NCI-H2107 (cell line): ENCODE results near the gene UBE2L3.
"Not testable (repeated sequence)": the region's sequence is repeated elsewhere in the genome, so short reads cannot be mapped to it uniquely, and the experiment has no call there.

Experiments
- DNase-seq: peaks from one replicate; lab custom pipeline; 2025; lab: John Stamatoyannopoulos, UW

UBE2L3 gene

DNA sequence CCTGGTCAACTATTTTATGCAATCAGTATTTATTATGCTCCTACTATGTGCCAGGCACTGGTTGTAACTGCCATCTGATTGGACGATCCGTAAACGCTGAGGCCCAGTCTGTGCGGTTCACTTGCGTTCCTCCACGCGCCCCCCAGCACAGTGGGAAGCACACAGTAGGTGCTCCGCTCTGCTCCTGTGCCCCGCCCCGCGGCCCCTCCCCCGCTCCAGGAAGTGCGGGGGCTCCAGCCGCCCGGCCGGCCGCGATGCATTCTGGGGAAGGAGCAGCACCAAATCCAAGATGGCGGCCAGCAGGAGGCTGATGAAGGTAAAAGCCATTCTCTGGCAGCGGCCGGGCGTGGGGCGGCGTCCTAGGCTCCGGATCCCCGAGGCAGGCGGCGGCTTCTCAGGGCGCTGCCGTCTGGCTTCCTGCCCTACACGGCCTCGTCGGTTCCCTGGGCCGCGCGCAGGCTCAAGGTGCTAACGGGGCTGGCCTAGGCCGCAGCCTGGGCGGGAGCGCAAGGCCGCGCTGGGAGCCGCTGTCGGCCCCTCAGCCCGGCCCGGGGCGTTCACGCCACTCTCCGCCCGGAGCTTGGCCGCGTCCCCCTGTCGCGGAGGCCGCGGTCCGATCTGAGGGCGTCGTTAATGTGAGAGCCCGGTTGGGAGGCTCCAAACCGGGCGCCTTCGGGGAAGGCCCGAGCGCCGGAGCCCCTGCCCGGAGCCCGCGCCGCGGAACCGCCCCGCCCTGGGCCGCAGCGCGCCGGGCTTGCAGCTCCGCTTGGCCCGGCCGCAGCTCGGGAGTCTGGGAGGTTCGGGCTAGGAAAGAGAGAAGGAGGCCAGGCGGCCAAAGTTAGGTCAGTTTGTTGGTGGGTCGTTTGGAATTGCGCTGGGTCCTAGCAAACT, at the start of gene UBE2L3:
Gene UBE2L3, plus strand, starts transcription at position 259 of the 891 bp plus-strand sequence. Its CDS starts 31 bp downstream, at position 290.
- peak; percentile 39 for DNase-seq

DNA sequence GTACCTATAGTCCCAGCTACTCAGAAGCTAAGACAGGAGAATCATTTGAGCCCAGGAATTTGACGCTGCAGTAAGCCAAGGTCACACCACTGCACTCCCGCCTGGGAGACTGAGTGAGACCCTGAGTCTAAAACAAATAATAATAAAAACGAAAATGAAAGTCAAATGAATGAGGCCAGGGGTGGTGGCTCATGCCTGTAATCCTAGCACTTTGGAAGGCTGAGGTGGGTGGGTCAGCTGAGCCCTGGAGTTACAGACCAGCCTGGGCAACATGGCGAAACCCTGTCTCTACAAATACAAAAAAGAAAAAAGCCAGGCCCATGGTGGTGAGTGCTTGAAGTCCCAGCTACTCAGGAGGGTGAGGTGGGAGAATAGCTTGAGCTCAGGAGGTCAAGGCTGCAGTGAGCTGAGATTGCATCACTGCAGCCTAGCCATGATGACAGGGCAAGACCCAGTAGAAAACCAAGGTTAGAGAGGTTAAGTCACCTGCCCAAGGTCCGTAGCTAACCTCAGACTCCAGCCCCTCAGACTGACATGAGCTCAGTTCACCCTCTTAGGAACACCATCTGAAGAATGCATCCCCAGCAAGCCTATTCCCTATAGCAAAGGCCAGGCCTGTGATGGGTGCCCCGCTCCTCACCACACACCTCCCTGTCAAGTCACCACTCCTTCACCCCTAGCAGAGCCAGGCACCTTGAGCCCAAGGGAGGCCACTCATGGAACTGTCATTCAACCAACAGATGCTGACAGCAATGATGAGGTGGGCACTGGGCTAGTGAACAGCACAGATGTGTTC, 40.6 kb upstream of the UBE2L3 start:
- not testable (repeated sequence) for DNase-seq

DNA sequence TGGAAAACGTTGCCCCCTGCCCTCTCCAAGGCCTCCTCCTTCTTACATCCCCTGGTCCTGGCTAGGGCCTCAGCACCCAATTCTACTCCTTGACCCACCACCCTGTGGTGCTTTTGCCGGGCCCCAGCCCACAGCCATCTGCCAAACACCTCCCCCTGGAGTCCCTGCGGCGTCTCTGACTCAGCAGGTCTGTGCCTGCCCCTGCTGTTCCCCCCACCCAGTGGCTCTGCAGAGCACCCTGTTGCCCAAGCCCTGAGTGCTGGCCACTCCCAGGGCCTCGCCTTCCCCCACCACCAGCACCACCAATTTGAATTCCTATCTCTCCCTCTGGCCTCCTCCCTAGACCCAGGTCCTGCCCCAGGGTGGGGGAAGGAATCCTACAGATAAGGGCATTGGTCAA, 36.0 kb upstream of the UBE2L3 start:
- DNase-seq = not testable (repeated sequence)

DNA sequence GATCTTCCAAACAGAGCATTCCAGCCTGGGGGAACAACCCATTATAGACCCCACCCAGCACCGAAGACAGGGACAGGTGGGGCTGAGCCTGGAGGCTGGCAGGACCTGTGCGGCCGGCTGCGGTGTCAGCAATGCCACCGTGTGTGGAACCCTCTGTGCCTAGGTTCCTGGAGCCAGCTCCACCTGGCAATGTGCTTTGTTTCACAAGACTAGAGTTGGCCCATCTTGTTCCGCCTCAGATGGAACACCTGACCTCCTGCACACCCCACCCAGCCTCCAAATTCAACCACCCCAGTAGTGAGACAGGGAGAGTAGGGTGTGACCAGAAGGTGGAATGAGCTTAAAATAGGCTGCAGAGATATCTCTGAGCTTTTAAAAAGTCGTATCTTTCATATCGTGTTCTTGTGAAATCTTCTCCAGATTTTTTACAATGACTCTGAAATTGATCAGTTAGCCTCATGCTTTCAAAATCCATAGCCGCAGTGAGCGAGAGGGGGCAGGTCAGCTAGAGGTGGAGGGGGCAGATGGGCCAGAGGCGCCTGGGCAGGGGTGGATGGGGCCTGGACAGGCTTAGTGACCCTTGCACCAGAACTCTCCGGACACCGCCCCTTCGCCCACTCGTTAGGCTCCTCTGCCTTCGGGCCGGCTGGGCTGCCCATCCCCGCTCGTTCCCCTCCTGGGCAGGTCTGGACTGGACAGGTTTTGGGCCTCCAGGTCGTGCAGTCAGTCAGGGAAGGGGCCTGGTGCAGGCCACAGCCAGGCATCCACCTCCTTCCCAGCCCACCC, 34.5 kb upstream of the UBE2L3 start:
- not testable (repeated sequence) for DNase-seq

DNA sequence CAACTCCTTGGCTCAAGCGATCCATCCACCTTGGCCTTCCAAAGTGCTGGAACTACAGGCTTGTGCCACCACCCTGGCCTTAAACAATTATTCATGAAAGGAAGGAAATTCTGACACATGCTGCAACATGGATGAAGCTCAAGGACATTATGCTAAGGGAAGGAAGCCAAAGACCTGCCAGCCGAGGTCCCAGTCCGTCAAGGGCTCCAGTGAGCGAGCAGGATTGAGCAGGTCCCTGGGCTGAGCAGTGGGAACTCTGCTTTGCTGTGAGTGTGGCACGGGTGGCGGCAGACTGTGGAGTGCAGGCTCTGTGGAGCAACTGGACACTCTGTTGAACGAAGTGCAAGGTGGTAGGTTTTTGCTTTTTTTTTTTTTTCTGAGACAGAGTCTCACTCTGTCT, 27.7 kb upstream of the UBE2L3 start:
- not testable (repeated sequence) for DNase-seq

DNA sequence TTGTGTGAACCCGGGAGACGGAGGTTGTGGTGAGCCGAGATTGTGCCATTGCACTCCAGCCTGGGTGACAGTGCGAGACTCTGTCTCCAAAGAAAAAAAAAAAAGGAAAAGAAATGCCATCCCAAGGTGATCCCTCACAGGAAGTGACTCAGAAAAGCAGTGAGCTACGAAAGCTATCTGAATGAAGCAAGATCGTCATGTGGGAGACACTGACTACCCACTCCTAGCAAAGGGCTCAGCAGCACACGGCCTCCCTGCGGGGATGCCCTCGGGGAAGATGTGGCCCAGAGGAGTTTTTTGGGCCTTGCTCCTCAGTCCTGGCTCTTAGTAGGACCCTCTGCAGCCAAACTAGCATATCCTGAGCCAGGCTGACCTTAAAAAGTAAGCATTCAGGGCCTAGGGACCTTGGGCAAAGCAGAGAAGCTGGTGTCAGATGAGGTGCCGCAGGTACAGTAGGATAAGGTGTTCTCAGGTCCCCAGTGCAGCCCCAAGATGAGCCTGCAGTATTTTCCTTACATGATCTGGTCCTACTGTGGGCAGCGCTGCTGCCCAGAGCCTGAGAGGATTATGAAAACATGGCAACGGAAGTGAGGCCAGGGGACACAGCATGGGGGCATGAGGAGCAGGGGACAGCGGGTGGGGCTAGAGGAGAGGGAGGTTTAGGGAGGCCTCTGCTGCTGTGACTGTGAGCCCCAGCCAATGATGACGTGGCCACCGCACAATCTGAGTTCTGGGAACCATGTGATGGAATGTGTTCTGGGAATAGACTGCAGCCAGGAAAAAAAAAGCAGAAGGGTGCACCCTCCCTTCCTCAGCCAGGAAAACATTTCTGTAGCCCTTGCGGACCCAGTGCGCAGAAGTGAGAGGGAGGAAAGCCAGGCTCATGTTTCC, 22.8 kb upstream of the UBE2L3 start:
- DNase-seq = not testable (repeated sequence)

DNA sequence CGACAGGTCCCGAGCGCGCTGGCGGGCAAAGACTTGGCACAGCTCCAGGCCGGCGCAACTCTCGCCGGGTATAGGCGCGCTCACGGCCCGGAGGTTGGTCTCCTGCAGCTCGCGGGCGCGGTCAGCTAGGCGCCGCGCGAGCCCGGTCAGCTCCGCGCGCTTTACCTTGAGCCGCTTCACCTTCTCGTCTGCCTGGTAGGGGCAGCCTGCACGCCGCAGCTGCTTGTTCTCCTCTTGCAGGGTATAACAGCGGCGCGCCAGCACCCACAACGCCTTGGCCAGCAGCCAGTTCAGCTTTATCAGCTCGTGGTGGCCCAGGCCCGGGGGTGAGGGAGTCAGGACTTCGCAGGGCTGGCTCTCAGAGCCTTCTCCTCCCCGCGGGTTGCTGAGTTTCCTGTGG, 18.0 kb upstream of the UBE2L3 start:
- not testable (repeated sequence) for DNase-seq

DNA sequence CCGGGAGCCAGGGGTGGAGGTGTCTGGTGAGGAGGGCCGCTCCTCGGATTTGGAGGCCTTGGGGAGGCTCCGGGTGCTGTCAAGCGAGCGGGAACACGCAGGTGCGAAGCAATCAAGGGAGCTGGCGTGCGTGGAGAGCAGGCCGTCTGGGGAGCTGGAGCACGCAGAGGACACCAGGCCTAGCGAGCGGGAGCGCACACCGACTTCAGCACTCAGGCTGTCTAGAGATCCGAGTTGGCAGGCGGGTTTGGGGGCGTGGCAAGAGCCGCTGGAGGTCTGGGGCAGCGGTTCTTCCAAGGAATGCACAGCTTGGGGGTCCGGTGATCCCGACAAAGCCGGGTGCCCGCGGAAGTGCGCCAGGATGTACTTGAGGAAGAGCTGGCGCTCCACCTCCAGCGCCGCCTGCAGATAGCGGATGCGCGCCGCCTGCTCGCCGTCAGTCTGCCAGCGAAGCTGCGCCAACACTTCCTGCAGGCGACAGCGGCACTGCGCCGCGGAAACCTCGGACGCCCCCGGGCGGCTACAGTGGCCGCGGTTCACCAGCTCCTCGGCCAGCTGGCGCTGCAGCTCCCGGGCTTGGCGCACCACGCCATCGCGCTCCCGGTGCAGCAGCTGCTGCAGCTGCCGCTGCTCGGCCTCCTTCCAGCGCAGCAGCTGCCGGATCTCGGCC, 17.4 kb upstream of the UBE2L3 start:
- not testable (repeated sequence) for DNase-seq

DNA sequence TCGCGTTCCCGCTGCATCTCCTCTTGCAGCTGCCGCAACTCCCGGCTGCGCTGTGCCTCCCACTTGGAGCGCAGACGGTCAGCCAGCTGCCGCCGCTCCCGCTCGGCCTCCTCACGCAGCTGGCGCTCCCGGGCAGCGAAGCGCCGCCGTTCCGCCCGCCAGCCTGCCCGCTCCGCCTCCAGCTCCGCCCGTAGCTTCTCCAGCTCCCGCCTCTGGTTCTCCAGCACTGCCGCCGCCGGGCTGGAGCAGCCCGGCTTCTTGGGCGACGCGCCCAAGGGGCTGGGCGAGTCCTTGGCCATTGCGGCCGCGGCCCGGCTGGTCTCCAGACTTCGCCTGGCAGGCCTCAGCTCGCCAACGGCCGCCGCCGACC, 16.9 kb upstream of the UBE2L3 start:
- DNase-seq = not testable (repeated sequence)

DNA sequence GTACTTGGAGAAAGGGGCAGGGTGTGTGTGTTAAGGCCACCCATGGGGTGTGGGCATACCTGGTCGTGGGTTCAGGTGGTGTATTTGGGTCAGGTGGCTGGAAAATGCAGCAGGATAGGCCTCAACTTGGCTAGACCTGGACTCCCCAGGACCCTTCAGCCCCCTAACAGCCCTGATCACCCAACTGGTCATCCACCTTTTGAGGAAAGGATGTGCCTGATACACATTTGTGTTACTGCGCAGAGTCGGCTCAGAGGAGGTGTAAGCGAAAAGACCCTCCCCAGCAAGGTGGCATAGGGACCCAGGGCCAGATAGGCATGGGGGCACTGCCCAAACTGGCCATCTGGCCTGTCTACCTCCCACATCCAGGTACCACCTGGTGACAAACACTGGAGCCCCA, 16.2 kb upstream of the UBE2L3 start, which contains the start of gene RIMBP3C:
Gene RIMBP3C, minus strand, starts transcription at position 101 of the 400 bp plus-strand sequence. CDS start 485 bp downstream, outside the sequence.
- DNase-seq = not testable (repeated sequence)

DNA sequence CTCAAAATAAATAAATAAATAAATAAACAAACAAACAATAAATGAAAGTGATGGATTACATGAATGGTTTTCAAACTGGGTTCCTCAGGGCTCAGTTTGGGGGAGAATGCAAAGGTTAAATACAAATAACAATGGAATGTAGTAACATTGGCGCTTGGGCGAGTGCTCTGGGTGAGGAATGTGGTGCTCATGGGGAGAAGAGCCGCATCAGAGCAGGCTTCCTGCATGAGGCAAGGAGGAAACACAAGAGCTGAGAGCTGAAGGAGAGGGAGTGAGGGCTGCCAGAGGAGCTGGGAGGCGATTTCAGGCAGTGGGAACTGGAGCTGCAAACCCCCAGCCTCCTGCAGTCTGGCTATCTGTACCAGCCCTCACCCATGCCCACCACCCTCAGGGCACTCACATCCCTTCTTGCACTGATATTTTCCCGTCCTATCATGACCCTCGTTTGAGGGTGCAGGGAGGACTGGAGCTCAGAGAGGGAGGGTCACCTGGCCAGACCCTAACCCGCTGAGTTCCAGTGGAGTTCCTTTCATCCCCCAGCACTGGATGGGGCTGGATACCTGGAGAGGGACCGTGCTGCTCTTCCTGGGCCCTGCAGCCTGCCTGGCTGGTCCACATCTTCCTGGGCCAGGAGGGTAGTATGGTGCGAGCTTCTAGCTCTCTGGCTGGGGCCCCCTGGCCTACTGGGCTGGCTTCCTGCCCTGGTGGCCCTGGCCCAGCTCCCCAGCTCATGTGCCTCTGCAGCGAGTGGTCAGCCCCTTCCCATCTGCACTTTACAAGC, 8.0 kb upstream of the UBE2L3 start:
- DNase-seq = not testable (repeated sequence)

DNA sequence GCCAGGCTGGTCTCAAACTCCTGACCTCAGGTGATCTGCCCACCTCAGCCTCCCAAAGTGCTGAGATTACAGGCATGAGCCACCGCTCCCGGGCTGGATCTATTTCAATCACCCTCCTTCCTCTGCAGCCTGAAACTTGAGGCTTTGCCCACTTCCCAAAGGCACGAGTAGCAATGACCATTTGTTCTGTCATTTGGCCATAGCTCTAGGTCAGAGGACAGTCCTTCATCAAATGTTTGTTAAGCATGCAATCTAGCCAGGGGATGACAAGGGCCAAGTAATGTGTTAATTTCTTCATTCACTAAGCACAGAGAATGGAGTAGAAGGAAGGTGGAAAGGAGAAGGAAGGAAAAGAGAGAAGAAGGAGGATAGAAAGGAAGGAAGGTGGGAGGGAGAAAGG, 6.9 kb upstream of the UBE2L3 start:
- DNase-seq = not testable (repeated sequence)

DNA sequence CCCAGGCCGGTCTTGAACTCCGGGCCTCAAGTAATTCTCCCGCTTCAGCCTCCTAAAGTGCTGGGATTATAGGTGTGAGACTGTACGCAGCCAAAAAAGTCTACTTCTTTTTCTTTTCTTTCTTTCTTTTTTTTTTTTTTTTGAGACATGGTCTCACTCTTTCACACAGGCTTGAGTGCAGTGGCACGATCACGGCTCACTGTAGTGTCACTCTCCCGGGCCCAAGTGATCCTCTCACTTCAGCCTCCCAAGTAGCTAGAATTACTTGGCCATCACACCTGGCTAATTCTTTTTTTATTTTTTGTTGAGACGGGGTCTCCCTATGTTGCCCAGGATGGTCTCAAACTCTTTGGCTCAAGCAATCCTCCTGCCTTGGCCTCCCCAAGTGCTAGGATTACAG, 3.6 kb upstream of the UBE2L3 start:
- no peak for DNase-seq

DNA sequence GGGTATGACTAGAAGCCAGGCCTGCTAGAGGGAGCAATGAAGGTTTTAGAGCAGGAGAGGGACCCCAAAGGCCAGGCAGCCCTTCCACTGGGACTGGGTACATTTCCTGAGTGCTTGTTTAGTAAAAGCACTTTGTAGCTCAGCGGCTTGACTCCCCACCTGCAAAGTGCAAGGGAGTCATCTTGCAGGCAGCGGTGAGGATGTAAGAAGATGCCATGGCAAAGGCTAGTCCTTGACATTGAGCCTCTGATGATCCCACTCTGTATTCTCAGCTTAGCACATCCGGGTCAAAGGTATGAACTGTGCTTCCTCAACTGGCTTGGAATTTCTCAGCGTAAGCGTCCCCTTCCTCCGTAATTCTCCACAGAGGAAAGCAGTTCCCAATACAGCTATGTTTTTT, 3.1 kb upstream of the UBE2L3 start:
- DNase-seq = no peak

DNA sequence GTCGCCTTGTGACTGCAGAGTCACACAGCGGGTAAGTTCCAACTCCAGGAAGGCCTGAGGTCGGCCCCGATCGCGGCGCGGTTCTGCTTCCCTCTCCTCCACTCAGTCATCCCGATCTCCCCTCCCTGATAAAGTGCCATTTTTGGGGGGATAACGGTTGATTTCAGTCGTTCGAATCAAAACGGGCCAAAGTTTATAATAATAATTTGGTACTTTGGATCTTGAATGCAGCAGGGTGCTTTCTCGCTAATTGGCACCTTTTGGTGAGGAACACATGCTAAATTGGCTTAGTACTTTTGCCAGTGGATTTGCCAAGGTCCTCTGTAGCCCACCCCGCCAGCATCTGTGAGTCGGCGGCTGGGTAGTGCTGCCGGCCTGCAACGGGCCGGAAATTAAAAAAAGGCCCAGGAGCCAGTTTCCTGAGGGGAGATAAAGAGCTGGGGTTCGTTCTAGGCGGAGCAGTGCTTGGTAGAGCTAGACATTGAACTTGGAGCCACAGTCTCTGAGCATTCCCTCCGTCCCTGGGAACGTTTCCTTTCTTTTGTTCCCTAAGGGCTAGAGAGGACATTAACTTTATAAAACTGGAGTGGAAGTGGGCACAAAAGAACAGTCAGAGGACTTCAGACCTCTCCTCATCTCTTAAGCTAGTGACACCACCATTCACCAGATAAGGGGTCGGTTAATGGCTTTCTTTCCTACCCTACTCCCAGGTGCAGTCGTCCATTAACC, 997 bp downstream of the UBE2L3 start:
- no peak for DNase-seq

DNA sequence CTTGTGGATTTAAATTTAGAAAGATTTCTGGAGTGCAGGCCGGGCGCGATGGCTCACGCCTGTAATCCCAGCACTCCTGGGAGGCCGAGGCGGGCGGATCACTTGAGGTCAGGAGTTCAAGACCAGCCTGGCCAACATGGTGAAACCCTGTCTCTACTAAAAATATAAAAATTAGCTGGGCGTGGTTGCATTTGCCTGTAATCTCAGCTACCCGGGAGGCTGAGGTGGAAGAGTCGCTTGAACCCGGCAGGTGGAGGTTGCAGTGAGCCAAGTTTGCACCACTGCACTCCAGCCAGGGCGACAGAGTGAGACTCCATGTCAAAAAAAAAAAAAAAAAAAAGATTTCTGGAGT, 1.5 kb downstream of the UBE2L3 start:
- DNase-seq = not testable (repeated sequence)

DNA sequence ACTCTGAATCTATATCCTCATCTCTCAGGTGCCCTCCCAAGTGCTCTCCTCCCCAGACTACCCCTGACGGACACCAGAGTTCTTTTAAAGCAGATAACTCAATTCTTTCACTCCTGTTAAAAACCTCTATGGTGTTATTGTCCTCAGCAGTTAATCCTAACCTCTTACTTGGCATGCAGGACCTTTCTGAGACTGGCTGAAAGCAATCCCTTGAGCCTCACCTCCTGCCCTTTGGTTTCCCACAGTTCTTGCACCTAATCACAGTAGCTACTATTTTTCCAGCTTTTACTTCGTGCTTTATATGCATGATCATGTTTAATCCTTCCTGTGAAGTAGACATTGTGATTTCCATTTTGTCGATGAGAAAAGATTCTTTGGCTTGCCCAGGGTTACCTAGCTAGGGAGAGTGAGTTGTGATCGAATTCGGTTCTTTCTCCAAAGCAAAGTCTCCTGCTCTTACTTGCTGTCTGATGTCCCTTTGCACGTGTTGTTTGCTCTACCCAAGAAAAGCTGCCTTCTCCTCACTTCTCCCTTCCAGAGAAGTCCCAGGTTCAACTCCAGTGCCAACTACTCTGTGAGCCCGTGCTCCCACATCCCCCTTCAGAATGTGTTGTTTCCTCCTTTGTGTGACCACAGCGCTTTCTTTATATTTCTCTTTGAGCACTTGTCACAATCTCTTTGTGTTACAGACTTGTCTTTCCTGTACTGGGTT, 2.1 kb downstream of the UBE2L3 start:
- DNase-seq = no peak

DNA sequence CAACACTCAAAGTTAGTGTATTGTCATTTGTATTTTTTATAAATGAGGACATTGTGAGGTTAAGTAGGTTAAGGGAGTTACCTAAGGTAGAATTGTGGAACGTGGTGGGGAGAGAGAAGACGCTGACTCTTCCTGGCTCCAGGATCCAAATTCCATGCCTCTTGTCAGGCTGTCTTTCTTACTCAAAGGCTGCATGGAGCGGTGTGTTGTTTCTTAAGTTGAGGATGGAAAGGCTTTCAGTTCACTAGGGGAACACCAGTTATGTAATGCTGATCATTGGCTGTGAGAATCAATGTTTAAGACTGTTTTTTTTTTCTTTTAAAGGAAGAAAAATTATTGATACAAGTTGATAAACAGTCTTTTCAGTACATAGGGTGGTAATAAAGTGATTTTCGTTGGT, 2.9 kb downstream of the UBE2L3 start:
- no peak for DNase-seq
